HCT116 (cell line): Measurements from ENCODE around the gene CARD10. TPM values are rescaled to one million over a fixed set of nuclear protein-coding genes. Genes with fewer than 3 reads are reported as not detected.

Experiments
- ATAC-seq: fragments of 200-7000 bp; cut with Tn5 transposase; 2 replicates; pipeline ENCODE4 v1.9.1; 2020; ENCODE audit warnings: mild to moderate bottlenecking, moderate library complexity
- BruUV-seq: library from RNA; stranded (reverse); fragments of 400-500 nt; replicated peaks from 2 replicates; lab custom pipeline; 2021; lab: Mats Ljungman, UMichigan
- CTCF ChIA-PET: fragments of 300-600 bp; sonication (Branson Sonifier 250); formaldehyde crosslinking; loops from one replicate; lab custom pipeline; 2021; ENCODE audit warnings: antibody characterized with exemption; lab: Charles Lee
- POLR2A ChIA-PET: fragments of 300-600, 350-600 bp; sonication (Branson Sonifier 250); formaldehyde crosslinking; loops from one replicate; lab custom pipeline; 2021; ENCODE audit warnings: antibody characterized with exemption; lab: Charles Lee
- RAD21 ChIA-PET, 2 experiments: fragments of 300-600 bp; sonication (Branson Sonifier 250); formaldehyde crosslinking; loops; one replicate each; lab custom pipeline; 2023; ENCODE audit warnings: low total read pairs in 2 of 2; ENCODE audit not compliant: uncharacterized antibody in 2 of 2, unreplicated experiment in 2 of 2, low non-redundant PET in 1 of 2; lab: Charles Lee
- DNase-seq: peaks from one replicate; pipeline ENCODE4 v3.0.0-alpha.2; 2010; ENCODE audit warnings: low read depth, low spot score
- H2AFZ ChIP-seq: fragments of 200-600 bp; shearing (Covaris generic), sonication (generic); 2 replicates; pipeline ENCODE4 v1.6.1; 2017; ENCODE audit warnings: low read depth, mixed run types, mixed read lengths, antibody characterized with exemption, low read length; ENCODE audit not compliant: poor library complexity, severe bottlenecking
- H3K27ac ChIP-seq: 2 replicates; pipeline ENCODE4 v1.5.1; 2012; ENCODE audit warnings: low read depth, low read length
- H3K27me3 ChIP-seq: fragments of 200-600 bp; sonication (generic); 2 replicates; pipeline ENCODE4 v1.6.1; 2016; ENCODE audit warnings: mixed run types, low read length, mixed read lengths; ENCODE audit not compliant: insufficient read depth
- H3K36me3 ChIP-seq, 2 experiments: fragments of 200-500 bp in 1 of 2; fragments of 200-600 bp in 1 of 2; sonication (Bioruptor generic) in 1 of 2; sonication (generic) in 1 of 2; 2 replicates each; pipeline versions ENCODE4 v1.5.1 to v1.6.1; 2014 to 2016; ENCODE audit warnings: low read length in 2 of 2, inconsistent platforms in 1 of 2, mixed read lengths in 1 of 2, mixed run types in 1 of 2; ENCODE audit not compliant: insufficient read depth in 2 of 2, control insufficient read depth in 1 of 2
- H3K4me1 ChIP-seq, 2 experiments: fragments of 200-600 bp in 1 of 2; sonication (generic) in 1 of 2; 2 replicates each; pipeline versions ENCODE4 v1.5.1 to v1.6.1; 2012 to 2017; ENCODE audit warnings: low read length in 2 of 2, inconsistent platforms in 1 of 2, mild to moderate bottlenecking in 1 of 2, mixed read lengths in 1 of 2, mixed run types in 1 of 2, moderate library complexity in 1 of 2; ENCODE audit not compliant: insufficient read depth in 2 of 2, control insufficient read depth in 1 of 2
- H3K4me2 ChIP-seq: fragments of 200-600 bp; sonication (generic); 2 replicates; pipeline ENCODE4 v1.6.1; 2017; ENCODE audit warnings: mixed run types, low read length, mixed read lengths
- H3K4me3 ChIP-seq, 2 experiments: fragments of 200-600 bp in 1 of 2; sonication (generic) in 1 of 2; replicated peaks in 1 of 2; 2 replicates each; pipeline ENCODE4 v1.5.1; 2011 to 2016; ENCODE audit warnings: low read length in 2 of 2, control low read depth in 1 of 2, low read depth in 1 of 2, mild to moderate bottlenecking in 1 of 2, mixed read lengths in 1 of 2, mixed run types in 1 of 2
- H3K79me2 ChIP-seq: fragments of 200-600 bp; sonication (generic); 2 replicates; pipeline ENCODE4 v1.6.1; 2017; ENCODE audit warnings: mild to moderate bottlenecking, mixed run types, low read length, moderate library complexity, mixed read lengths; ENCODE audit not compliant: insufficient read depth
- H3K9ac ChIP-seq: fragments of 200-600 bp; sonication (generic); 2 replicates; pipeline ENCODE4 v1.6.1; 2016; ENCODE audit warnings: low read length, mixed read lengths
- H3K9me2 ChIP-seq: fragments of 200-600 bp; sonication (generic), shearing (Covaris generic); 2 replicates; pipeline ENCODE4 v1.6.1; 2017; ENCODE audit warnings: mixed run types, mild to moderate bottlenecking, moderate library complexity; ENCODE audit not compliant: insufficient read depth
- H3K9me3 ChIP-seq, 2 experiments: fragments of 200-500 bp in 1 of 2; fragments of 200-600 bp in 1 of 2; sonication (Bioruptor generic) in 1 of 2; sonication (generic) in 1 of 2; 2 replicates each; pipeline ENCODE4 v1.6.1; 2014 to 2017; ENCODE audit warnings: low read length in 2 of 2, mixed read lengths in 2 of 2, inconsistent platforms in 1 of 2, low read depth in 1 of 2, mild to moderate bottlenecking in 1 of 2, mixed run types in 1 of 2, moderate library complexity in 1 of 2; ENCODE audit not compliant: control insufficient read depth in 1 of 2, insufficient read depth in 1 of 2
- H4K20me1 ChIP-seq: fragments of 200-600 bp; sonication (generic), shearing (Covaris generic); 2 replicates; pipeline ENCODE4 v1.6.1; 2017; ENCODE audit warnings: mixed run types, mild to moderate bottlenecking, moderate library complexity; ENCODE audit not compliant: insufficient read depth
- CBX3 ChIP-seq: IDR thresholded peaks from 2 replicates; pipeline ENCODE4 v1.6.1; 2012; ENCODE audit warnings: low read depth
- CEBPB ChIP-seq: IDR thresholded peaks from 2 replicates; pipeline ENCODE4 v1.6.1; 2012; ENCODE audit warnings: low read depth
- EGR1 ChIP-seq: IDR thresholded peaks from 2 replicates; pipeline ENCODE4 v1.6.1; 2012; ENCODE audit warnings: low read depth
- EZH2phosphoT487 ChIP-seq: fragments of 200-600 bp; IDR thresholded peaks from 2 replicates; pipeline ENCODE4 v1.6.1; 2018; ENCODE audit warnings: antibody characterized with exemption, borderline replicate concordance
- FOSL1 ChIP-seq: IDR thresholded peaks from 2 replicates; pipeline ENCODE4 v1.6.1; 2012; ENCODE audit warnings: low read depth
- POLR2A ChIP-seq: IDR thresholded peaks from 2 replicates; pipeline ENCODE4 v1.7.0; 2011; ENCODE audit warnings: borderline replicate concordance; ENCODE audit not compliant: insufficient read depth, insufficient read length; ENCODE audit errors: extremely low read depth
- POLR2AphosphoS5 ChIP-seq: IDR thresholded peaks from 2 replicates; pipeline ENCODE4 v1.6.1; 2011; ENCODE audit warnings: mild to moderate bottlenecking, low read depth, low read length, moderate library complexity
- RAD21 ChIP-seq: IDR thresholded peaks from 2 replicates; pipeline ENCODE4 v1.6.1; 2012; ENCODE audit warnings: low read depth, mild to moderate bottlenecking
- REST ChIP-seq: IDR thresholded peaks from 2 replicates; pipeline ENCODE4 v1.6.1; 2012; ENCODE audit warnings: low read depth
- YY1 ChIP-seq: IDR thresholded peaks from 2 replicates; pipeline ENCODE4 v1.6.1; 2011; ENCODE audit warnings: low read length, low read depth, moderate library complexity, mild to moderate bottlenecking; ENCODE audit not compliant: insufficient replicate concordance; ENCODE audit errors: extremely low read depth
- ZBTB33 ChIP-seq: IDR thresholded peaks from 2 replicates; pipeline ENCODE4 v1.6.1; 2011; ENCODE audit warnings: mild to moderate bottlenecking, low read length, moderate library complexity; ENCODE audit not compliant: insufficient replicate concordance; ENCODE audit errors: extremely low read depth
- intact Hi-C: fragments of 100-400 bp; cut with micrococcal nuclease; formaldehyde crosslinking; loops from 2 replicates; pipeline ENCODE4 v1.10.0; 2022
- total RNA-seq: library from RNA; stranded (reverse); gene quantifications from one replicate; pipeline ENCODE4 v1.2.1, GENCODE V29; 2021; ENCODE audit not compliant: unreplicated experiment

The CARD10 gene
- total RNA-seq, 1 experiment from 2014 or later, result 32.0 TPM

- H3K79me2 ChIP-seq, result no peaks in the 10 kb centered on the region
- H3K4me2 ChIP-seq, result no peak overlapping the region
- H3K27me3 ChIP-seq, result no peaks in the 10 kb centered on the region; the same call in 1 of the 2 replicates
- intact Hi-C loops, result no loop called here
- no TSS peak for BruUV-seq
- no peaks in the 10 kb centered on the region for H3K9me2 ChIP-seq
- no peak for TF ChIP-seq POLR2AphosphoS5
- TF ChIP-seq FOSL1, result no peak
- no peak for TF ChIP-seq EZH2phosphoT487
- TF ChIP-seq CEBPB, result no peak
- no peak for TF ChIP-seq CBX3
- TF ChIP-seq REST, result no peak
- TF ChIP-seq RAD21, result no peak
- TF ChIP-seq POLR2A, result no peak
- no peak for TF ChIP-seq EGR1
- TF ChIP-seq ZBTB33, result no peak
- no peak for TF ChIP-seq YY1
- H3K27ac ChIP-seq, result no peak overlapping the region
- CTCF ChIA-PET, result interaction anchor here (1.3 to 8.1 kb wide), 5 partner anchors 13 to 262 kb away, joined by 3 to 147 read pairs (median 12); no protein-coding TSS in a partner anchor
- H3K9me3 ChIP-seq, result no peaks in the 10 kb centered on the region
- no peaks in the 10 kb centered on the region for H4K20me1 ChIP-seq
- peaks cover 38 to 42% of the 10 kb centered on the region in 2 experiments for H3K4me1 ChIP-seq
- ATAC-seq, result no peak
- RAD21 ChIA-PET, result interaction anchor here (5.1 to 6.7 kb wide), 2 partner anchors 142 kb away, joined by 56 to 63 read pairs; no protein-coding TSS in a partner anchor
- no peak overlapping the region for H3K9ac ChIP-seq
- POLR2A ChIA-PET, result interaction anchor here (5.5 kb wide), 1 partner anchor 142 kb away, joined by 54 read pairs; no protein-coding TSS in a partner anchor
- DNase-seq, result no peak
- H3K4me3 ChIP-seq, result no peak overlapping the region
- H3K36me3 ChIP-seq, result no peaks in the 10 kb centered on the region
- H2AFZ ChIP-seq, result no peak overlapping the region
Measured at GRCh38 chr22:37459206-37459605, 60.0 kb downstream of the CARD10 start.
